ENCODE measurements around the gene CTNNAL1.
"Not testable (repeated sequence)": the region's sequence is repeated elsewhere in the genome, so short reads cannot be mapped to it uniquely, and the experiment has no call there.

Gene CTNNAL1

DNA sequence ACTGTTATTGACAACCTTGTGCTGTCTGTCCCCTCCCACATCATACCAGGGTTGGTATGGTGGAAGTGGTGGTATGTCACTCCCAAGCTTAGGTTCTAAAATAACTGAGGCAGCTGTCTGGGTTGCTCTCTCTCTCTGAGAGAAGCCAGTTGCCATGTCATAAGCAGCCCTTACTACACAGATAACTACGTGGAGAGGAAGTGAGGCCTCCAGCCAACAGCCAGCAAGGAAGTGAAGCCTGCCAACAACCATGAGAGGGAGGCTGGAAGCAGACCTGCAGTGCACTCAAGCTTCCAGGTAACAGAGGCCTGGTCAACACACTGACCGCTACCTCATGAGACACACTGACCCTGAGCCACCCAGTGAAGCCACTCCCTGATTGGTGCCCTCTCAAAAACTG is 18.6 kb downstream of the CTNNAL1 start:
- DNase-seq (ENCODE audit: low spot score) = no peak

- DNase-seq (ENCODE audit: low spot score) = no peak
Measured at GRCh38 chr9:108991479-108991878, 21.8 kb downstream of the CTNNAL1 start.

GRCh38 chr9:108983885-108984284 is 29.4 kb downstream of the CTNNAL1 start:
- DNase-seq (ENCODE audit: low spot score) = no peak

- no peak for DNase-seq (ENCODE audit: low spot score)
Measured at GRCh38 chr9:108980893-108981292, 32.4 kb downstream of the CTNNAL1 start.

DNA sequence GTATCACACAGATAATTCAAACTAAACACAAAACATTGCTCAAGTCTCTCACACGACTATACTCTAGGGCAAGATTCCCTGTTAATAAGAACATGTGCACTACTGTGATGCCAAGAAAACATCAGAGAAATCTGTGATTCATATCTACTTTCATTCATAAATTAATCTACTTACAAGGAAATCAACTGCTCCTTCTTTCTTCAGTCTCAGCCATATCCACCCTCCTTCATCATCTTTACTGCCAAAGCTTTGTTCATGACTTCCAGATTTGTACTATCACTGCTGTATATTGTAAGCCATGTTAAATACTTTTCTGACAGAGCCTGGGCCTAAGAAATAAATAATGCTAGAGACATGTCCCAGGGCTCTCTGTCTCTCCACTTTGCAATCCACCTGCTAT is 35.1 kb downstream of the CTNNAL1 start:
- DNase-seq (ENCODE audit: low spot score) = no peak

GRCh38 chr9:108973895-108974294 is 39.4 kb downstream of the CTNNAL1 start:
- no peak for DNase-seq (ENCODE audit: low spot score)

DNA sequence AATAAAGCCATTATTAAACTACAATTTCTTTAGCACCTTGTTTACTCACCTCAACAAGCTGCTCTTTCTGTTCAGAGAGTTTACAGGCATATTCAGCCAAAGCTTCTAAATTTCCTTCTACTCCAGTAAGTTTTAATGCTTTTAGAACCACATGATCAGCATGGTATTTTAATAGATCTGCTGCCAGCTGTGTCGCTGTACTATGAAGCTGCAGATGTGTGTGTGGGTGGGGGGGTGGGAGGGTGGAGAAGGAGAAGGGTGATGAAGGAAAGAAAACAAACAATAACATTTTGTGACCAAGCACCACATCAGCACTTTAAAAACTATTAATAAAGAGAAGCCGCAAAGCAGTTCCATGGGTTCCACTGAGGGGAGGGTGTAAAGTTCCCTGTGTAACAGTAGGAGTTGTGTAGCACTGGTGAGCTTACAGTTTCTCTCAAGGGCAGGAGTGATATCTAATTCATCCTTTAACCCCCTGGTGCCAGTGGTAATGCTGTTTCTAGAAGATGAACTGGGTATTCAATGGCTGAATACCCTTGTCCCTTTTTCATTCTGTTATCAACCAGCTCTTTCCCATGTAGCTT is 40.6 kb downstream of the CTNNAL1 start:
- DNase-seq (ENCODE audit: low spot score) = no peak

GRCh38 chr9:108972186-108972585 is 41.1 kb downstream of the CTNNAL1 start:
- DNase-seq (ENCODE audit: low spot score) = no peak

DNA sequence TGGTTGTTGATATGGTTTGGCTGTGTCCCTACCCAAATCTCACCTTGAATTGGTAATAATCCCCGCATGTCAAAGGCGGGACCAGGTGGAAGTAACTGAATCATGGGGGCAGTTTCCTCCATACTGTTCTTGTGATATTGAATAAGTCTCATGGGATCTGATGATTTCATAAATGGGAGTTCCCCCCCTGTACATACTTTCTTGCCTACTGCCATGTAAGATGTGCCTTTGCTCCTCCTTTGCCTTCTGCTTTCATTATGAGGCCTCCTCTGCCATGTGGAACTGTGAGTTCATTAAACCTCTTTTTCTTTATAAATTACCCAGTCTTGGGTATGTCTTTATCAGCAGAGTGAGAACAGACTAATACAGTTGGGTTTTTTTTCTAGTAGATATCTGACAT is 41.9 kb downstream of the CTNNAL1 start:
- DNase-seq (ENCODE audit: low spot score) = not testable (repeated sequence)

DNA sequence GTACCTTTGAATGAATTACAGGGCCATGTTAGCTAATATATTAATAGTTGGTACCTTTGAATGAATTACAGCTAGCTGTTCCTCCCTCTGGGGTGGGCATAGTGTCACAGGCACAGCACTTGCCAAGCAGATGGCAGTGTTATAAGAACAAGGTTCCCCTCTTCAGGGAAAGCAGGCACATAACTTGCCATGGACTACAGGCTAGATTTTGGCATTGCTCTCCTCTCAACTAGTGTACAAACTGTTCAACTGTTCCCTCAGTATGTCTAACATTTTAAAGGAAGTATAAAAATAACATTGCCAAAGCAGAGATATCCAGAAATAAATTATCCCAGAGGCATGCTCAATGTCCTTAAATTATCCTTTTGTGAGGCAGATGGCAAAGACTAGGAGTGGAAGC is 45.4 kb downstream of the CTNNAL1 start:
- DNase-seq (ENCODE audit: low spot score) = no peak

DNA sequence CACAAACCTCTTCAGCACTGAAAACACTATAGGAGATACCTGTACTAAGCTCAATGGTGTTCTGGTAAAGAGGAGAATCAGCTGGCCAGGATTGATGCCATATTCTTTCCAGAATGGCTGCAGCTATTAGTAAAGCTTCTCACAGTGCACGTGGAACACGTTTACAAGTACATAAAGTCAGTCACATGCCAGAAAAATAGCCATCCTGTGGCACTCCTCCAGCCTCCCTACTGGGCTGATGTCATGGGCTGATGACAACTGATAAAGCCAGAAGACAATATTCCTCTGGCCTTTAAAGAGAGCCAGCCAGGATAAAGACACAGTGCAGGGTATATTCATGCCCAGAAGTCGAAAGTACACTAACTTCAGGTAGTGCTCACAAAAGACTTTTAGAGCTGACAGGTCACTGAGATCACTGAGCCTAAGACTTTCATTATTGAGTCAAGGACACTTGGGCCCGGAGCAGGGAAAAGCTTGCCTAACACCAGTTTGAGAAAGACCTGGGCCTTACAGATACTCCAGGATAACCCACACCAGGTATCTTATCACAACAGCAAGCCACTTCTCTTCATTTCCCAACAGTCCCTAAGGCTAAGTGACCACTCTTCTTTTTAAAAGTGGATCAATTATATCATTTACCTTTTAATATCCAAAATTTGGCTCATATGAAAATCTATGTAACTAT is 49.7 kb downstream of the CTNNAL1 start:
- DNase-seq (ENCODE audit: low spot score) = no peak

- DNase-seq (ENCODE audit: low spot score) = no peak
Measured at GRCh38 chr9:108961151-108961550, 52.1 kb downstream of the CTNNAL1 start.

DNA sequence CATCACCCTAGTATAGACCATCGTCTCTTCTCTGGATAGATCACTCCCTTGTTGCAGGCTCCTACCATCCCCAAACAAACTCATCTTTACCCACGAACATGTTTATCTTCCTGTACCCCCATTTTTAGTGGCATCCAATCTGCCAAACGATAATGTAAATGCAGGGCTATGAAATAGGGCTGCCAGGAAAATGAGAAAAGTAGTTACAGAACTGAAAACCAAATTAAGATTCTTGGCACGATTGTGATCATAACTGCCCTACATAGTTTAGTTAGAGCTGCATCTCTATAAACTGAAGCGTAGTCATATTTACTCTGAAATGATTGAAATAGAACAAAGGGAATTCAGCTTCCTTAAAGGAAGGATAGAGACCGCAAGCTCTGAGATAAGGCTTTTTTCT is 53.0 kb downstream of the CTNNAL1 start:
- DNase-seq (ENCODE audit: low spot score) = no peak

DNA sequence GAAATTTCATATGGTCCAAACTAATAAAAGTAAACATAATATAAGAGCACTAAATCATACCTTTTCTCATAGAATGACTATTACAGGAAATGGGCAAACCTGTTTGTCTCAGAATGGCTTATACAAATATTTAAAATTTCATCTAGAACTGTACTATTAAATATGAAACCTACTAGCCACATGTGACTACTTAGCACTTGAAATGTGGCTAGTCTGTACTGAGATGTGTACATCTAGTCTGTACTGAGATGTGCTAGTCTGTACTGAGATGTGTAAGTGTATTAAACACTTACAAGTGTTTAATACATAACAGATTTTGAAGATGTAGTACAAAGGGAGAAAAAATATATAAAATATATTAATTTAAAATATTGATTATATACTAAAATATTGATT is 56.7 kb downstream of the CTNNAL1 start:
- DNase-seq (ENCODE audit: low spot score) = no peak

- peak; percentile 42 for DNase-seq (ENCODE audit: low spot score)
Measured at GRCh38 chr9:108956022-108956630, 57.2 kb downstream of the CTNNAL1 start.

- DNase-seq (ENCODE audit: low spot score) = peak; percentile 66
Measured at GRCh38 chr9:108953983-108954574, 59.2 kb downstream of the CTNNAL1 start.

GRCh38 chr9:108951578-108951977 is 61.7 kb downstream of the CTNNAL1 start:
- no peak for DNase-seq (ENCODE audit: low spot score)

GRCh38 chr9:108950168-108950567 is 63.1 kb downstream of the CTNNAL1 start:
- no peak for DNase-seq (ENCODE audit: low spot score)

DNA sequence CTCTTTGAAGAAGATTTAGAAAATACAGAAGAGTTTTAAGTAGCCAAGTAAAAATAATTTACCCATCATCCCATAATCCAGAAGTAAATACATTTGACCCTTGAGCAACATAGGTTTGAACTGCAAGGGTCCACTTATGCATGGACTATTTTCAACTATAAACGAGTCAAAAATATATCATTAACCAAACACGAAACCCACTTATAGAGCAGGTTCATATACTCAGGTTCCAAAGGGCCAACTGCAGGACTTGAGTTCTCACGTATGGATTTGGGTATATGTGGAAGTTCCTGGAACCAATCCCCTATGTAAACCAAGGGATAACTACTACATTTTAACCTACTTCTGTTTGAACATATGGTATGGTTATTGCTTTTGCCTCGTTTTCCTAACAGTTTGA is 73.3 kb downstream of the CTNNAL1 start:
- no peak for DNase-seq (ENCODE audit: low spot score)

DNA sequence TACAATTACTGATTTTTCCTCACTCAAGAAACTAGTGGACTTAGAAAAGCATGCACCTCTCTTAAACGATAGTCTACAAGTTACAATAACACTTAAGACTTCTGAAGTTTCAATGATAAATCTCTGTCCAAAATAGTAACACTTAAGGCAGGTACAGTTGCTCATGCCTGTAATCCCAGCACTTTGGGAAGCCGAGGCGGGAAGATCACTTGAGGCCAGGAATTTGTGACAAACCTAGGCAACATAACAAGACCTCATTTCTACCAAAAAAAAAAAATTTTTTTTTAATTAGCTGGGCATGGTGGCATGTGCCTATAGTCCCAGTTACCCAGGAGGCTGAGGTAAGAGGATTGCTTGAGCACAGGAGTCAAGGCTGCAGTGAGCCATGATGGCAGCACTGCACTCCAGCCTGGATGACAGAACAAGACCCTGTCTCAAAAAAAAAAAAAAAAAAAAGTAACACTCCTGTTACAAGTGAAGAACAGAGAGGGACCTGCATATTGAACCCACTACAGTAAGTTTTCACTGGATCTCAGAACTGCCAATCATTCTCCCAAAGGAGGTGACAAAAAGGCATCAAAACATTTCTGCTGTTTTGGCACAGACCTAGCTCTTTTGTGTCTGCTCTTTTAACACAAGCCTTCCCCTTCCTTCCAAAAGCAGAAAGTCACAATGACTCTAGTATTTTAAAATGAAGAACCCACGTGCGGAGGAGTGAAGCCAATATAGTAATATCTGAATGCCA is 75.6 kb downstream of the CTNNAL1 start:
- no peak for DNase-seq (ENCODE audit: low spot score)

GRCh38 chr9:108934323-108934893 is 78.9 kb downstream of the CTNNAL1 start, which contains the start of gene ABITRAM:
TSS of gene ABITRAM (plus strand) at chr9:108934400. CDS start at chr9:108934487, 87 bp downstream.
- DNase-seq (ENCODE audit: low spot score) = peak; percentile 90

GRCh38 chr9:108933718-108934322 is 79.5 kb downstream of the CTNNAL1 start, which contains the start of gene ELP1:
TSS of gene ELP1 (minus strand) at chr9:108934124. CDS start at chr9:108931146, 2,978 bp downstream.
- DNase-seq (ENCODE audit: low spot score) = peak; percentile 97

Measured in COLO829 (cell line).